DND-41 (cell line): ENCODE results near the gene HES4.

Experiments used
- ATAC-seq: fragments of 200-7000 bp; cut with Tn5 transposase; 3 replicates; pipeline ENCODE4 v1.9.1; 2021; ENCODE audit warnings: low read depth; ENCODE audit not compliant: insufficient read depth
- DNase-seq: peaks from one replicate; pipeline ENCODE4 v3.0.0-alpha.2; 2020
- H2AFZ ChIP-seq: 2 replicates; pipeline ENCODE4 v1.6.0; 2012; ENCODE audit warnings: low read depth, low read length
- H3K27ac ChIP-seq: 2 replicates; pipeline ENCODE4 v1.5.1; 2012; ENCODE audit warnings: low read length, inconsistent platforms
- H3K27me3 ChIP-seq: fragments of 200-600 bp; sonication (generic); 2 replicates; pipeline ENCODE4 v1.6.0; 2012; ENCODE audit warnings: low read length, mild to moderate bottlenecking, inconsistent platforms; ENCODE audit not compliant: insufficient read depth, poor library complexity
- H3K36me3 ChIP-seq: 2 replicates; pipeline ENCODE4 v1.5.1; 2012; ENCODE audit warnings: low read length, inconsistent platforms; ENCODE audit not compliant: insufficient read depth
- H3K4me1 ChIP-seq: 2 replicates; pipeline ENCODE4 v1.5.1; 2012; ENCODE audit warnings: mild to moderate bottlenecking, low read length; ENCODE audit not compliant: insufficient read depth
- H3K4me2 ChIP-seq: 2 replicates; pipeline ENCODE4 v1.6.0; 2012; ENCODE audit warnings: mild to moderate bottlenecking, moderate library complexity, low read length, inconsistent platforms; ENCODE audit not compliant: insufficient read depth
- H3K4me3 ChIP-seq, 2 experiments: fragments of 200-600 bp in 1 of 2; shearing (Covaris generic) in 1 of 2; 2 replicates each; pipeline ENCODE4 v1.5.1; 2012 to 2016; ENCODE audit warnings: inconsistent platforms in 2 of 2, low read length in 2 of 2, mild to moderate bottlenecking in 2 of 2, low read depth in 1 of 2, moderate library complexity in 1 of 2
- H3K79me2 ChIP-seq: 2 replicates; pipeline ENCODE4 v1.6.0; 2012; ENCODE audit warnings: low read length, inconsistent platforms; ENCODE audit not compliant: insufficient read depth
- H3K9ac ChIP-seq: 2 replicates; pipeline ENCODE4 v1.6.0; 2012; ENCODE audit warnings: low read depth, mild to moderate bottlenecking, inconsistent platforms, low read length, moderate library complexity
- H3K9me3 ChIP-seq: 2 replicates; pipeline ENCODE4 v1.5.1; 2012; ENCODE audit warnings: low read length, moderate library complexity, mild to moderate bottlenecking, inconsistent platforms; ENCODE audit not compliant: insufficient read depth, severe bottlenecking
- H4K20me1 ChIP-seq: 2 replicates; pipeline ENCODE4 v1.6.0; 2012; ENCODE audit warnings: low read length; ENCODE audit not compliant: insufficient read depth
- CTCF ChIP-seq: IDR thresholded peaks from 2 replicates; pipeline ENCODE4 v1.5.1; 2012; ENCODE audit warnings: borderline replicate concordance, low read length, moderate library complexity, mild to moderate bottlenecking; ENCODE audit not compliant: poor library complexity, severe bottlenecking; ENCODE audit errors: extremely low read depth
- EZH2 ChIP-seq: IDR thresholded peaks from 3 replicates; pipeline ENCODE4 v1.6.1; 2012; ENCODE audit warnings: borderline replicate concordance, low read depth, mild to moderate bottlenecking, moderate library complexity, low read length, inconsistent platforms; ENCODE audit not compliant: severe bottlenecking

The HES4 gene

GRCh38 chr1:969260-969855 is 30.5 kb downstream of the HES4 start:
- Histone ChIP-seq H3K9ac (no peak overlapping the region), H3K27me3 (peaks cover 5% of the 10 kb centered on the region), H2AFZ (no peak overlapping the region), H4K20me1 (peaks cover 21% of the 10 kb centered on the region), H3K4me1 (peaks cover 14% of the 10 kb centered on the region), H3K27ac (no peak overlapping the region), H3K79me2 (no peaks in the 10 kb centered on the region), H3K4me2 (no peak overlapping the region), H3K9me3 (no peaks in the 10 kb centered on the region), H3K36me3 (0 out of 2 replicates have a peak, but pooled peaks cover 7% of the 10 kb centered on the region), H3K4me3 (no peak overlapping the region)
- ATAC-seq (no peak), DNase-seq (no peak)
- TF ChIP-seq CTCF (no peak), EZH2 (no peak)

- Histone ChIP-seq H3K4me3 (no peak overlapping the region; a peak in 1 of 4 replicates), H3K27me3 (peaks cover 5% of the 10 kb centered on the region), H3K4me1 (peaks cover 14% of the 10 kb centered on the region)
Observed at GRCh38 chr1:967466-968343, 32.2 kb downstream of the HES4 start.

GRCh38 chr1:966704-967300 is 33.1 kb downstream of the HES4 start:
- peak overlapping the region; percentile 97 for H3K4me2 ChIP-seq
- peak overlapping the region in 1 of 2 experiments; percentile 59; a peak in 2 of 4 replicates for H3K4me3 ChIP-seq
- peaks cover 14% of the 10 kb centered on the region for H3K4me1 ChIP-seq
- no peak for TF ChIP-seq CTCF
- TF ChIP-seq EZH2: no peak
- ATAC-seq (peak; percentile 93), DNase-seq (peak; percentile 80)
- peaks cover 21% of the 10 kb centered on the region for H4K20me1 ChIP-seq
- H3K36me3 ChIP-seq: peaks cover 29% of the 10 kb centered on the region
- H2AFZ ChIP-seq: peak overlapping the region; percentile 77
- H3K27ac ChIP-seq: no peak overlapping the region
- H3K79me2 ChIP-seq: no peaks in the 10 kb centered on the region
- peaks cover 5% of the 10 kb centered on the region for H3K27me3 ChIP-seq
- no peaks in the 10 kb centered on the region for H3K9me3 ChIP-seq
- H3K9ac ChIP-seq: peak overlapping the region; percentile 47

More at GRCh38 chr1:967466-968343, 32.2 kb downstream of the HES4 start:
- no peaks in the 10 kb centered on the region for H3K79me2 ChIP-seq
- TF ChIP-seq EZH2 (no peak), CTCF (no peak)
- no peak for ATAC-seq
- H3K9me3 ChIP-seq: no peaks in the 10 kb centered on the region
- H3K27ac ChIP-seq: no peak overlapping the region
- no peak overlapping the region for H3K9ac ChIP-seq
- peaks cover 21% of the 10 kb centered on the region for H4K20me1 ChIP-seq
- peaks cover 22% of the 10 kb centered on the region for H3K36me3 ChIP-seq
- no peak for DNase-seq
- H3K4me2 ChIP-seq: peak overlapping the region; percentile 97; the same call in 1 of the 2 replicates
- H2AFZ ChIP-seq: no peak overlapping the region
